ENCODE data around the gene DDX52.

DDX52 gene

GRCh38 chr17:37570527-37571093 lies 72.6 kb downstream of the DDX52 start:
- peak in 1 of 2 experiments; percentile 16 for DNase-seq

GRCh38 chr17:37568350-37569053 lies 74.7 kb downstream of the DDX52 start:
- no peak for DNase-seq

GRCh38 chr17:37567538-37567937 lies 75.7 kb downstream of the DDX52 start:
- no peak for DNase-seq

- DNase-seq: no peak
Measured at GRCh38 chr17:37567137-37567536, 76.1 kb downstream of the DDX52 start.

- no peak for DNase-seq
Measured at GRCh38 chr17:37564252-37564651, 79.0 kb downstream of the DDX52 start.

GRCh38 chr17:37562016-37562745 lies 81.1 kb downstream of the DDX52 start:
- no peak for DNase-seq

Data from NCI-H1930 (cell line).